Epithelial cell of prostate (primary cell): ENCODE data around the gene PHF21B.
"Not testable (repeated sequence)": the region's sequence is repeated elsewhere in the genome, so short reads cannot be mapped to it uniquely, and the experiment has no call there.

Experiments used
- DNase-seq: peaks from one replicate; pipeline ENCODE4 v3.0.0-alpha.2; 2011; ENCODE audit warnings: low read depth, low spot score
- H3K27ac ChIP-seq: fragments of 450-650 bp; 2 replicates; pipeline ENCODE4 v1.5.1; 2017; ENCODE audit warnings: mild to moderate bottlenecking

Gene PHF21B

GRCh38 chr22:44965171-44965570 lies 44.6 kb downstream of the PHF21B start:
- H3K27ac ChIP-seq: no peak overlapping the region
- DNase-seq: no peak

- DNase-seq: no peak
- H3K27ac ChIP-seq: no peak overlapping the region
Observed at GRCh38 chr22:44964722-44965078, 45.1 kb downstream of the PHF21B start.

GRCh38 chr22:44963832-44964721 lies 45.7 kb downstream of the PHF21B start:
- H3K27ac ChIP-seq: no peak overlapping the region

DNA sequence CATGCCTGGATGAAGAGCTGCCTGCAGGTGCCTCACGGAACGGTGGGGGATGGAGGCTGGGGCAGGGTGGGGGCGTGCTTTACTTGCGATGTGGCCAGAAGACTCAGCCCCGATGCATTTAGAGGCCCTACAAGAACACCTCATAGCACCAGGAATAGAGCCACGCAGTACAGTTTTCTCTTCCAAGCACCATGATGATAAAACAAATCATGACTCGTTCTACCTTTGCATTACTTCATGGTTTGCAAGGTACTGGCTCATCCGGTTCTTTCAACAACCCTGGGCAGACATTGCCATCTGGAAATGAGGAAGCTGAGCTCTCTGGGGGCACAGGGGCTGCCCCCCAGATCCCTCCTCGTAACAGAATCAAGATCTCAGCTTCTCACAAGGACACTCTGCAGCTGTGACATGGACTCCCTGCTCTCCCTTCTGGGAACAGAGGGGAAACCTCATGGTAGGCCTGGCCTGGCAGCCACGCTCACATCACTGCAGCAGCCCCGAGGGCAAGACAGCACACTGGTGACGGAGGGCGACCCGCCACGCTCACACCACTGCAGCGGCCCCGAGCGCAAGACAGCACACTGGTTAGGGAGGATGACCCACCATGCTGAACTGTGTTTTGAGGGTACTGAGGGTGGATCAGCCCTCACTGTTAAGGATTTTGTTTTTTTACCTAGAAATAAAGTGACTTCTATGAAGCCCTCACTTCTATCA lies 46.9 kb downstream of the PHF21B start:
- no peak overlapping the region for H3K27ac ChIP-seq
- no peak for DNase-seq

More at GRCh38 chr22:44963832-44964721, 45.7 kb downstream of the PHF21B start:
- no peak for DNase-seq

GRCh38 chr22:44961682-44962081 lies 48.1 kb downstream of the PHF21B start:
- not testable (repeated sequence) for H3K27ac ChIP-seq, DNase-seq

GRCh38 chr22:44956840-44957767 lies 52.7 kb downstream of the PHF21B start:
- DNase-seq: no peak
- no peak overlapping the region for H3K27ac ChIP-seq

- no peak for DNase-seq
- no peak overlapping the region for H3K27ac ChIP-seq
Observed at GRCh38 chr22:44955102-44955501, 54.7 kb downstream of the PHF21B start.

GRCh38 chr22:44954149-44954548 lies 55.7 kb downstream of the PHF21B start:
- no peak for DNase-seq
- no peak overlapping the region for H3K27ac ChIP-seq

- no peak for DNase-seq
- no peak overlapping the region for H3K27ac ChIP-seq
Observed at GRCh38 chr22:44952863-44953746, 56.7 kb downstream of the PHF21B start.

DNA sequence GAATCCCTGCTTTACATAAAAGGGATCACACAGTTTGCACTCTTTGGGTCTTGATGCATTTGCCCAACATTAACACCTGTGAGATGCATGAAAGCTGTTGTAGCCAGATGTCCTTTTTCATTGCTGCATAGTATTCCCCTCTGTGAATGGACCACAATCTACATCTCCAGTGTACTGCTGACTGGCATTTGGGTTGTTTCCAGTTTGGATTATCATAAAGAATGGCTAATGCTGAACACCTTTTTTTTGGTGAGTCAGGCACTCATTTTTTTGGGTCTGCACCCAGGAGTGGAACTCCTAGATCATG lies 58.3 kb downstream of the PHF21B start:
- DNase-seq: no peak
- H3K27ac ChIP-seq: no peak overlapping the region

GRCh38 chr22:44950806-44951509 lies 58.8 kb downstream of the PHF21B start:
- H3K27ac ChIP-seq: no peak overlapping the region
- no peak for DNase-seq

DNA sequence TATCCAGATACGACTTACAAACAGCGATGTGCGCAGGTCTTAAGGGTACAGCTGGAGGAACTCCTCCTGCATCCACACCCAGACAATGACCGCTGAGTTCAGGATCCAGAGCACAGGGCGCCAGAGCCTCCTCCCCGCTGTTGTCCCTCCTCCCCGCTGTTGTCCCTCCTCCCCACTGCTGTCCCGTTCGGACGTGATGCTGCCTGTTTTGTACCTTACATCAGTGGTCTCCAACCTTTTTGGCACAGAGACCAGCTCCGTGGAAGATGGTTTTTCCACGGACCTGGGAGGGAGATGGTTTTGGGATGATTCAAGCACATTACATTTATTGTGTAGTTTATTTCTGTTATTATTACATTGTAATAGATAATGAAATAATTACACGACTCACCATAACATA lies 62.0 kb downstream of the PHF21B start:
- H3K27ac ChIP-seq: no peak overlapping the region
- no peak for DNase-seq

GRCh38 chr22:44947049-44947448 lies 62.8 kb downstream of the PHF21B start:
- DNase-seq: no peak
- no peak overlapping the region for H3K27ac ChIP-seq

GRCh38 chr22:44944883-44945601 lies 64.8 kb downstream of the PHF21B start:
- no peak for DNase-seq
- H3K27ac ChIP-seq: no peak overlapping the region

- DNase-seq: no peak
- no peak overlapping the region for H3K27ac ChIP-seq
Observed at GRCh38 chr22:44943701-44944324, 66.0 kb downstream of the PHF21B start.

- H3K27ac ChIP-seq: no peak overlapping the region
- DNase-seq: no peak
Observed at GRCh38 chr22:44942979-44943700, 66.7 kb downstream of the PHF21B start.

DNA sequence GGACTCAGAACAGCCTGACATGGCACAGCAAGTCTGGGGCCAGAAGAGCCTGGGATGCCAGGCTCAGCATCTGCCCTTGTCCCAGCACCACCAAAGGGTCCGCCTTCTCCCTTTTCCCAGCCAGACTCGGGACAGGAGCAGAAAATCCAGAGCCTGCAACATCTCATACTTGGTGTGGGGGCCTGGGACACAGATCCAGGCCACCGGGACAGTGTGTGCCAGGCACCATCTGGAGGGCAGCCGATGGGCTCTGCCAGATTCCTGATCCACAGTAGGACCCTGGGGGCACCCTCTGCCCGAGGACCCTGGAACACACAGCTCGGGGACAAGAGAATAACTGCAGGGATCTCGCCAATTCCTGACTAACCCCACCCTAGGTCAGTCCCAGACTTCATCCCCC lies 67.7 kb downstream of the PHF21B start:
- H3K27ac ChIP-seq: no peak overlapping the region
- DNase-seq: no peak
